H1 (cell line): ENCODE measurements around the gene INF2. TPM values are rescaled to one million over a fixed set of nuclear protein-coding genes. Genes with fewer than 3 reads are reported as not detected.

Experiments used
- CTCF ChIA-PET: fragments of 300-600 bp; sonication (Branson Sonifier 250); formaldehyde crosslinking; loops from one replicate; lab custom pipeline; 2021; ENCODE audit not compliant: partially characterized antibody; lab: Charles Lee
- POLR2A ChIA-PET: fragments of 300-600 bp; sonication (Branson Sonifier 250); formaldehyde crosslinking; loops from one replicate; lab custom pipeline; 2021; ENCODE audit warnings: inconsistent platforms; ENCODE audit not compliant: partially characterized antibody; lab: Charles Lee
- DNase-seq, 2 experiments: peaks; one replicate each; pipeline versions ENCODE4 v3.0.0 to v3.0.0-alpha.2; 2010 to 2022; ENCODE audit warnings: low spot score in 2 of 2, low read depth in 1 of 2, mixed read lengths in 1 of 2
- FAIRE-seq: peaks from 2 replicates; lab custom pipeline; 2011; peaks lifted over from hg19 to GRCh38; lab: Jason Lieb, UNC
- H2AFZ ChIP-seq: 2 replicates; pipeline ENCODE4 v1.8.1; 2012; ENCODE audit warnings: low read length, inconsistent platforms
- H2AK5ac ChIP-seq: 2 replicates; pipeline ENCODE4 v1.6.1; 2013; ENCODE audit warnings: low read depth, low read length
- H2BK120ac ChIP-seq: replicated peaks from 2 replicates; pipeline ENCODE3; 2013; ENCODE audit warnings: low read depth, low read length, inconsistent platforms
- H2BK12ac ChIP-seq: 2 replicates; pipeline ENCODE4 v1.6.1; 2013; ENCODE audit warnings: low read depth, low read length
- H2BK15ac ChIP-seq: 2 replicates; pipeline ENCODE4 v1.6.1; 2013; ENCODE audit warnings: low read length
- H2BK20ac ChIP-seq: 2 replicates; pipeline ENCODE4 v1.6.1; 2013; ENCODE audit warnings: low read length
- H2BK5ac ChIP-seq: 2 replicates; pipeline ENCODE4 v1.6.1; 2013; ENCODE audit warnings: low read depth, low read length
- H3K14ac ChIP-seq: 2 replicates; pipeline ENCODE4 v1.6.1; 2013; ENCODE audit warnings: inconsistent platforms; ENCODE audit not compliant: insufficient read length
- H3K18ac ChIP-seq: 2 replicates; pipeline ENCODE4 v1.6.1; 2013; ENCODE audit warnings: low read length; ENCODE audit errors: extremely low read depth
- H3K23ac ChIP-seq: 2 replicates; pipeline ENCODE4 v1.6.1; 2013; ENCODE audit warnings: inconsistent platforms; ENCODE audit not compliant: insufficient read length
- H3K23me2 ChIP-seq: 2 replicates; pipeline ENCODE4 v1.6.1; 2013; ENCODE audit warnings: low read depth, low read length
- H3K27ac ChIP-seq: 2 replicates; pipeline ENCODE4 v1.6.1; 2011; ENCODE audit warnings: low read depth, low read length, inconsistent platforms
- H3K27me3 ChIP-seq, 4 experiments: replicated peaks in 1 of 4; 1 replicate in 1 of 4; 2 replicates in 3 of 4; pipeline versions ENCODE4 v1.6.1 to v1.8.1; 2011 to 2013; ENCODE audit warnings: low read length in 3 of 4, mild to moderate bottlenecking in 3 of 4, inconsistent platforms in 2 of 4, mixed read lengths in 2 of 4, moderate library complexity in 1 of 4; ENCODE audit not compliant: control insufficient read depth in 3 of 4, insufficient read depth in 3 of 4; ENCODE audit errors: extremely low read depth in 1 of 4
- H3K36me3 ChIP-seq, 4 experiments: 2 replicates each; pipeline versions ENCODE4 v1.6.1 to v1.8.1; 2011 to 2013; ENCODE audit warnings: mild to moderate bottlenecking in 4 of 4, low read length in 3 of 4, moderate library complexity in 2 of 4, control low read depth in 1 of 4, inconsistent platforms in 1 of 4; ENCODE audit not compliant: insufficient read depth in 4 of 4, control insufficient read depth in 2 of 4
- H3K4ac ChIP-seq: replicated peaks from 2 replicates; pipeline ENCODE3; 2013; ENCODE audit warnings: low read length, low read depth, mixed read lengths, inconsistent platforms; ENCODE audit not compliant: insufficient read length
- H3K4me1 ChIP-seq, 4 experiments: replicated peaks in 1 of 4; 1 replicate in 1 of 4; 2 replicates in 3 of 4; pipeline versions ENCODE4 v1.6.1 to v1.8.1; 2011 to 2013; ENCODE audit warnings: low read length in 3 of 4, inconsistent platforms in 2 of 4, mixed read lengths in 1 of 4; ENCODE audit not compliant: insufficient read depth in 4 of 4, control insufficient read depth in 3 of 4
- H3K4me2 ChIP-seq, 2 experiments: 2 replicates each; pipeline versions ENCODE4 v1.6.1 to v1.8.1; 2011 to 2013; ENCODE audit warnings: low read depth in 2 of 2, low read length in 2 of 2, control low read depth in 1 of 2, inconsistent platforms in 1 of 2, mild to moderate bottlenecking in 1 of 2; ENCODE audit not compliant: insufficient read depth in 1 of 2
- H3K4me3 ChIP-seq, 4 experiments: fragments of 200-600, 300-600 bp in 1 of 4; sonication (generic), shearing (Covaris generic), sonication (Bioruptor Twin) in 1 of 4; 2 replicates each; pipeline versions ENCODE4 v1.5.1 to v1.8.1; 2011 to 2016; ENCODE audit warnings: low read length in 4 of 4, low read depth in 3 of 4, control low read depth in 2 of 4, inconsistent platforms in 2 of 4, mild to moderate bottlenecking in 2 of 4, mixed read lengths in 1 of 4, moderate library complexity in 1 of 4; ENCODE audit not compliant: insufficient read depth in 2 of 4; ENCODE audit errors: extremely low read depth in 1 of 4
- H3K56ac ChIP-seq: replicated peaks from 2 replicates; pipeline ENCODE3; 2013; ENCODE audit warnings: low read depth, mild to moderate bottlenecking, mixed read lengths, low read length, inconsistent platforms; ENCODE audit not compliant: insufficient read length
- H3K79me1 ChIP-seq: 2 replicates; pipeline ENCODE4 v1.6.1; 2013; ENCODE audit warnings: low read depth, low read length, control low read depth
- H3K79me2 ChIP-seq, 2 experiments: 2 replicates each; pipeline versions ENCODE4 v1.6.1 to v1.8.1; 2012 to 2013; ENCODE audit warnings: low read length in 2 of 2, mild to moderate bottlenecking in 2 of 2, inconsistent platforms in 1 of 2; ENCODE audit not compliant: insufficient read depth in 2 of 2, control insufficient read depth in 1 of 2
- H3K9ac ChIP-seq, 4 experiments: replicated peaks in 1 of 4; 1 replicate in 1 of 4; 2 replicates in 3 of 4; pipeline versions ENCODE4 v1.6.1 to v1.8.1; 2011 to 2013; ENCODE audit warnings: low read depth in 3 of 4, low read length in 3 of 4, control low read depth in 2 of 4, mild to moderate bottlenecking in 2 of 4, moderate library complexity in 2 of 4, inconsistent platforms in 1 of 4; ENCODE audit errors: extremely low read depth in 1 of 4
- H3K9me3 ChIP-seq, 2 experiments: 2 replicates each; pipeline versions ENCODE4 v1.6.1 to v1.8.1; 2012 to 2013; ENCODE audit warnings: mild to moderate bottlenecking in 2 of 2, moderate library complexity in 2 of 2, control low read depth in 1 of 2, inconsistent platforms in 1 of 2, low read depth in 1 of 2, low read length in 1 of 2, mixed read lengths in 1 of 2; ENCODE audit not compliant: insufficient read depth in 2 of 2
- H4K20me1 ChIP-seq, 2 experiments: replicated peaks in 1 of 2; 2 replicates each; pipeline versions ENCODE3 to v1.8.1; 2011 to 2013; ENCODE audit warnings: inconsistent platforms in 2 of 2, low read length in 2 of 2, mild to moderate bottlenecking in 1 of 2; ENCODE audit not compliant: insufficient read depth in 2 of 2, control insufficient read depth in 1 of 2
- H4K5ac ChIP-seq: 2 replicates; pipeline ENCODE4 v1.6.1; 2013; ENCODE audit warnings: low read length, low read depth, mixed read lengths, inconsistent platforms; ENCODE audit not compliant: insufficient read length
- H4K8ac ChIP-seq: 2 replicates; pipeline ENCODE4 v1.8.0; 2013; ENCODE audit warnings: mild to moderate bottlenecking, moderate library complexity, low read length, inconsistent platforms; ENCODE audit not compliant: insufficient read depth; ENCODE audit errors: extremely low read depth
- H4K91ac ChIP-seq: replicated peaks from 2 replicates; pipeline ENCODE3; 2013; ENCODE audit warnings: low read length, mixed read lengths, inconsistent platforms; ENCODE audit not compliant: insufficient read length
- EP300 ChIP-seq, 2 experiments: IDR thresholded peaks; 1 replicate in 1 of 2; 2 replicates in 1 of 2; pipeline ENCODE4 v1.6.1; 2011 to 2012; ENCODE audit warnings: low read depth in 2 of 2, low read length in 2 of 2, mild to moderate bottlenecking in 2 of 2, borderline replicate concordance in 1 of 2, inconsistent platforms in 1 of 2, moderate library complexity in 1 of 2
- FOSL1 ChIP-seq: IDR thresholded peaks from 2 replicates; pipeline ENCODE4 v1.6.1; 2011; ENCODE audit warnings: mild to moderate bottlenecking, low read depth, low read length, moderate library complexity; ENCODE audit not compliant: insufficient read depth
- TAF7 ChIP-seq: optimal IDR thresholded peaks from 2 replicates; pipeline ENCODE3; 2011; ENCODE audit warnings: low read depth, mild to moderate bottlenecking, inconsistent platforms, low read length, moderate library complexity, borderline replicate concordance
- TBP ChIP-seq: IDR thresholded peaks from 2 replicates; pipeline ENCODE4 v1.6.1; 2011; ENCODE audit warnings: low read depth, low read length, improper control_type of control experiment
- ZNF274 ChIP-seq: IDR thresholded peaks from 2 replicates; pipeline ENCODE4 v1.7.0; 2012; ENCODE audit warnings: low read length, borderline replicate concordance; ENCODE audit errors: extremely low read depth
- WGBS, 2 experiments: shearing (Covaris generic) in 1 of 2; methylation state at CpG; one replicate each; pipeline versions ENCODE4 v1.1.6 to v1.1.7; 2013 to 2015; ENCODE audit warnings: low lambda C conversion rate in 2 of 2, mixed read lengths in 2 of 2, inconsistent platforms in 1 of 2, low coverage in 1 of 2, missing lambda C conversion rate in 1 of 2; ENCODE audit not compliant: insufficient replicate concordance in 2 of 2, insufficient coverage in 1 of 2, insufficient read length in 1 of 2; ENCODE audit errors: extremely low coverage in 1 of 2, missing lambda C conversion rate in 1 of 2; 5-methylcytosine and 5-hydroxymethylcytosine counted together
- polyA plus RNA-seq, 7 experiments: library from polyadenylated mRNA; depleted of rRNA in 3 of 7; stranded (reverse) in 5 of 7; unstranded in 2 of 7; fragments of >200 nt in 5 of 7; fragments of 200-250 nt in 2 of 7; gene quantifications; 1 replicate in 5 of 7; 2 replicates in 1 of 7; 4 replicates in 1 of 7; pipeline versions ENCODE4 v1.2.1 to v1.2.3, GENCODE V29; 2011 to 2013; ENCODE audit warnings: missing spikeins in 2 of 7, mixed read lengths in 2 of 7
- total RNA-seq: library from RNA; stranded (reverse); fragmentation: NEBNext Ultra II Directional; extraction: Animal tissue kit (Norgen Biotek cat#: 25700); gene quantifications from 2 replicates; pipeline ENCODE4 v1.2.1, GENCODE V29; 2021
- TF ChIP-seq, protein P1 (sequence below): IDR thresholded peaks from 2 replicates; pipeline ENCODE4 v1.6.1; 2012; ENCODE audit warnings: low read length, inconsistent platforms

Gene INF2
- total and polyA plus RNA-seq, 2 of the 8 experiments (the other 6 are each of a cell fraction or from before 2014, with no cell fraction given) = 29.1 to 59.5 TPM

GRCh38 chr14:104654119-104654518, 35.3 kb upstream of the INF2 start:
- DNase-seq = no peak
- no peak for FAIRE-seq
- Histone ChIP-seq H4K20me1 (no peaks in the 10 kb centered on the region), H2BK5ac (no peak overlapping the region), H4K5ac (no peak overlapping the region), H2AK5ac (no peak overlapping the region), H4K8ac (no peak overlapping the region), H3K23me2 (no peaks in the 10 kb centered on the region), H3K4me2 (no peak overlapping the region), H3K23ac (no peak overlapping the region), H3K9ac (no peak overlapping the region), H2BK20ac (no peak overlapping the region), H3K36me3 (no peaks in the 10 kb centered on the region), H3K9me3 (peaks cover 14 to 29% of the 10 kb centered on the region in 2 experiments), H3K14ac (no peak overlapping the region), H3K79me2 (no peaks in the 10 kb centered on the region), H2BK120ac (no peak overlapping the region), H3K4ac (no peak overlapping the region), H3K4me1 (no peaks in the 10 kb centered on the region; a peak in 1 of 7 replicates), H2BK15ac (no peak overlapping the region), H4K91ac (no peak overlapping the region), H3K4me3 (no peak overlapping the region), H3K27me3 (peaks cover 0 to 6% (median 2%) of the 10 kb centered on the region in 4 experiments; a peak in 2 of 7 replicates), H3K56ac (no peak overlapping the region), H2BK12ac (no peak overlapping the region), H2AFZ (no peak overlapping the region), H3K18ac (no peak overlapping the region), H3K79me1 (no peaks in the 10 kb centered on the region), H3K27ac (no peak overlapping the region)
- ChIA-PET POLR2A (no interaction called here), CTCF (interaction anchor here (1.1 to 1.6 kb wide), 3 partner anchors 27 to 55 kb away, joined by 4 to 5 read pairs (median 4); no protein-coding TSS in a partner anchor)
- 91% methylated on average over 6 of the region's 6 CpGs; no CpG with 5 or more reads in 1 of the 2 experiments for WGBS, 2 experiments
- TF ChIP-seq, protein P1, sequence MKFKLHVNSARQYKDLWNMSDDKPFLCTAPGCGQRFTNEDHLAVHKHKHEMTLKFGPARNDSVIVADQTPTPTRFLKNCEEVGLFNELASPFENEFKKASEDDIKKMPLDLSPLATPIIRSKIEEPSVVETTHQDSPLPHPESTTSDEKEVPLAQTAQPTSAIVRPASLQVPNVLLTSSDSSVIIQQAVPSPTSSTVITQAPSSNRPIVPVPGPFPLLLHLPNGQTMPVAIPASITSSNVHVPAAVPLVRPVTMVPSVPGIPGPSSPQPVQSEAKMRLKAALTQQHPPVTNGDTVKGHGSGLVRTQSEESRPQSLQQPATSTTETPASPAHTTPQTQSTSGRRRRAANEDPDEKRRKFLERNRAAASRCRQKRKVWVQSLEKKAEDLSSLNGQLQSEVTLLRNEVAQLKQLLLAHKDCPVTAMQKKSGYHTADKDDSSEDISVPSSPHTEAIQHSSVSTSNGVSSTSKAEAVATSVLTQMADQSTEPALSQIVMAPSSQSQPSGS = no peak
- TF ChIP-seq ZNF274 (no peak), EP300 (IDR thresholded peaks at IDR 0.05; ENCODE audit: borderline replicate concordance in 1 of 2, low read depth in 2 of 2, low read length in 2 of 2) (no peak), TAF7 (no peak), TBP (no peak), FOSL1 (no peak)
